GM23338 (cell line): ENCODE data around the gene TNNI3K. TPM values are rescaled to one million over a fixed set of nuclear protein-coding genes. Genes with fewer than 3 reads are reported as not detected.

Source experiments
- ATAC-seq: fragments of 200-7000 bp; cut with Tn5 transposase; 3 replicates; pipeline ENCODE4 v1.9.1; 2020
- DNase-seq: peaks from one replicate; pipeline ENCODE4 v3.0.0-alpha.2; 2015; ENCODE audit warnings: low spot score
- H2AFZ ChIP-seq: fragments of 200-600 bp; sonication (generic); 2 replicates; pipeline ENCODE4 v1.8.0; 2016; ENCODE audit warnings: antibody characterized with exemption, mild to moderate bottlenecking, moderate library complexity
- H3F3A ChIP-seq: fragments of 200-600 bp; sonication (generic); replicated peaks from 2 replicates; pipeline ENCODE4 v1.8.0; 2017; ENCODE audit warnings: antibody characterized with exemption, mixed run types, low read depth
- H3K27ac ChIP-seq: fragments of 200-600 bp; sonication (generic); 2 replicates; pipeline ENCODE4 v1.6.1; 2016; ENCODE audit warnings: low read depth
- H3K27me3 ChIP-seq: fragments of 200-600 bp; sonication (generic); 2 replicates; pipeline ENCODE4 v1.8.0; 2016; ENCODE audit warnings: mild to moderate bottlenecking, mixed run types, moderate library complexity; ENCODE audit not compliant: insufficient read depth
- H3K36me3 ChIP-seq: fragments of 200-600 bp; sonication (generic); 2 replicates; pipeline ENCODE4 v1.8.0; 2016; ENCODE audit warnings: mild to moderate bottlenecking; ENCODE audit not compliant: insufficient read depth
- H3K4me1 ChIP-seq: fragments of 200-600 bp; sonication (generic); 2 replicates; pipeline ENCODE4 v1.8.0; 2016; ENCODE audit warnings: mild to moderate bottlenecking, moderate library complexity; ENCODE audit not compliant: insufficient read depth
- H3K4me2 ChIP-seq: fragments of 200-600 bp; sonication (generic); 2 replicates; pipeline ENCODE4 v1.7.1; 2017; ENCODE audit warnings: mixed run types
- H3K4me3 ChIP-seq: fragments of 200-600 bp; sonication (generic); 2 replicates; pipeline ENCODE4 v1.6.1; 2016; ENCODE audit warnings: mixed run types
- H3K79me2 ChIP-seq: fragments of 200-600 bp; sonication (generic); replicated peaks from 2 replicates; pipeline ENCODE4 v1.8.0; 2017; ENCODE audit warnings: mild to moderate bottlenecking; ENCODE audit not compliant: insufficient read depth
- H3K9me2 ChIP-seq: fragments of 200-600 bp; sonication (generic); 2 replicates; pipeline ENCODE4 v1.8.0; 2017; ENCODE audit not compliant: insufficient read depth
- H4K20me1 ChIP-seq: fragments of 200-600 bp; sonication (generic); replicated peaks from 2 replicates; pipeline ENCODE4 v1.8.0; 2017; ENCODE audit warnings: mild to moderate bottlenecking; ENCODE audit not compliant: insufficient read depth
- H3K27ac Mint-ChIP-seq: 2 replicates; pipeline ENCODE4 v1.8.0; 2020; ENCODE audit warnings: inconsistent platforms, mild to moderate bottlenecking, moderate library complexity, mixed read lengths
- H3K27me3 Mint-ChIP-seq: 3 replicates; pipeline ENCODE4 v1.8.0; 2022; ENCODE audit warnings: low read depth, mild to moderate bottlenecking, moderate library complexity, mixed read lengths, inconsistent platforms; ENCODE audit not compliant: insufficient read depth, poor library complexity
- H3K36me3 Mint-ChIP-seq: 3 replicates; pipeline ENCODE4 v1.8.0; 2021; ENCODE audit warnings: low read depth, mild to moderate bottlenecking, inconsistent platforms, moderate library complexity, mixed read lengths
- H3K4me1 Mint-ChIP-seq: 3 replicates; pipeline ENCODE4 v1.8.0; 2020; ENCODE audit warnings: mild to moderate bottlenecking, inconsistent platforms, mixed read lengths
- H3K4me3 Mint-ChIP-seq: 3 replicates; pipeline ENCODE4 v1.8.0; 2021; ENCODE audit warnings: moderate library complexity, mild to moderate bottlenecking, inconsistent platforms, mixed read lengths
- H3K9me3 Mint-ChIP-seq: 3 replicates; pipeline ENCODE4 v1.8.0; 2020; ENCODE audit warnings: moderate library complexity, mild to moderate bottlenecking, inconsistent platforms, mixed read lengths
- CREB1 ChIP-seq: fragments of 250-450 bp; sonication (Bioruptor Pico); IDR thresholded peaks from 2 replicates; pipeline ENCODE4 v1.5.0; 2020; ENCODE audit warnings: low read depth, mild to moderate bottlenecking, moderate library complexity
- EZH2 ChIP-seq: fragments of 200-600 bp; sonication (generic); IDR thresholded peaks from one replicate; pipeline ENCODE4 v1.8.0; 2017; ENCODE audit warnings: antibody characterized with exemption, mild to moderate bottlenecking, low read depth; ENCODE audit not compliant: unreplicated experiment
- EZH2phosphoT487 ChIP-seq: fragments of 200-600 bp; sonication (generic); IDR thresholded peaks from one replicate; pipeline ENCODE4 v1.8.1; 2018; ENCODE audit warnings: antibody characterized with exemption; ENCODE audit not compliant: unreplicated experiment
- REST ChIP-seq: IDR thresholded peaks from one replicate; pipeline ENCODE4 v1.6.1; 2018; ENCODE audit warnings: antibody characterized with exemption; ENCODE audit not compliant: unreplicated experiment
- STAT1 ChIP-seq: IDR thresholded peaks from one replicate; pipeline ENCODE4 v1.6.1; 2016; ENCODE audit warnings: antibody characterized with exemption; ENCODE audit not compliant: unreplicated experiment
- ZNF331 ChIP-seq: fragments of 250-450 bp; sonication (Bioruptor Pico); IDR thresholded peaks from 2 replicates; pipeline ENCODE4 v1.5.0; 2020; ENCODE audit warnings: low read depth, mild to moderate bottlenecking, moderate library complexity
- ZNF462 ChIP-seq: fragments of 250-450 bp; sonication (Bioruptor Pico); IDR thresholded peaks from 2 replicates; pipeline ENCODE4 v1.5.0; 2020; ENCODE audit warnings: mild to moderate bottlenecking, moderate library complexity
- polyA plus RNA-seq: library from polyadenylated mRNA; unstranded; fragments of >200 nt; fragmentation: Nextera tagmentation; extraction: Ambion mirVana; gene quantifications from 2 replicates; pipeline ENCODE4 v1.2.1, GENCODE V29; 2016
- total RNA-seq: library from RNA; depleted of rRNA; stranded (reverse); fragments of >200 nt; shearing (Covaris generic); gene quantifications from 2 replicates; pipeline ENCODE4 v1.2.3, GENCODE V29; 2014
- TF ChIP-seq, protein P1 (sequence below), 2 experiments: fragments of 200-600 bp in 1 of 2; sonication (generic) in 1 of 2; conservative IDR thresholded peaks; 2 replicates each; pipeline versions ENCODE4 v1.5.1 to v1.6.1; 2016 to 2017; ENCODE audit warnings: antibody characterized with exemption in 2 of 2, low read depth in 2 of 2, mild to moderate bottlenecking in 2 of 2, moderate library complexity in 1 of 2
- TF ChIP-seq, protein P2 (sequence below): IDR thresholded peaks from 2 replicates; pipeline ENCODE4 v1.6.1; 2016; ENCODE audit warnings: antibody characterized with exemption

The TNNI3K gene
- total and polyA plus RNA-seq, 2 experiments from 2014 or later: not detected

DNA sequence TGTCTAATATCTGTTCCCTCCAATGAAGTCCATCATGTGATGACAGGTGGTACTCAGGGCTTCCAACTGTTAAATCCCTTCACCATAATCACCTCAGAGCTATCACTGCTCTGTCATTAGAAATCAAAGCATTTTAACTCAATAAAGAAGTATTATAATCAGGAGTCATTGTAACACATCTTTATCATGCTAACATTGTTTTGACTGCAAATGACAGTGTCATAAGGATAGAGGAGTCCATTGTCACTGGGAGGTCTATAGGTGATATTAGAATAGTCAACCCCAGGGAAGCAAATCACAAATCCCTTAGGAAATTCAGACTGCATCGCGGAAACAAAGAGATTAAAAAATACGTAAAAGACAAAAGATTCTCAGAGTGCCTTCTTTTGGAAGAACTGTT, 246.4 kb downstream of the TNNI3K start:
- Histone ChIP-seq H3K4me1 (peaks cover 13% of the 10 kb centered on the region), H3K27ac (no peak overlapping the region), H3K9me2 (no peaks in the 10 kb centered on the region), H4K20me1 (no peaks in the 10 kb centered on the region), H3K36me3 (no peaks in the 10 kb centered on the region), H3K4me2 (no peak overlapping the region), H2AFZ (no peak overlapping the region), H3K27me3 (no peaks in the 10 kb centered on the region), H3K79me2 (no peaks in the 10 kb centered on the region), H3F3A (no peaks in the 10 kb centered on the region), H3K4me3 (no peak overlapping the region)
- H3K36me3 Mint-ChIP-seq: no peaks in the 10 kb centered on the region
- peaks cover 30% of the 10 kb centered on the region for H3K4me1 Mint-ChIP-seq
- no peaks in the 10 kb centered on the region for H3K9me3 Mint-ChIP-seq
- ATAC-seq: no peak
- H3K4me3 Mint-ChIP-seq: no peak overlapping the region
- TF ChIP-seq, protein P1, sequence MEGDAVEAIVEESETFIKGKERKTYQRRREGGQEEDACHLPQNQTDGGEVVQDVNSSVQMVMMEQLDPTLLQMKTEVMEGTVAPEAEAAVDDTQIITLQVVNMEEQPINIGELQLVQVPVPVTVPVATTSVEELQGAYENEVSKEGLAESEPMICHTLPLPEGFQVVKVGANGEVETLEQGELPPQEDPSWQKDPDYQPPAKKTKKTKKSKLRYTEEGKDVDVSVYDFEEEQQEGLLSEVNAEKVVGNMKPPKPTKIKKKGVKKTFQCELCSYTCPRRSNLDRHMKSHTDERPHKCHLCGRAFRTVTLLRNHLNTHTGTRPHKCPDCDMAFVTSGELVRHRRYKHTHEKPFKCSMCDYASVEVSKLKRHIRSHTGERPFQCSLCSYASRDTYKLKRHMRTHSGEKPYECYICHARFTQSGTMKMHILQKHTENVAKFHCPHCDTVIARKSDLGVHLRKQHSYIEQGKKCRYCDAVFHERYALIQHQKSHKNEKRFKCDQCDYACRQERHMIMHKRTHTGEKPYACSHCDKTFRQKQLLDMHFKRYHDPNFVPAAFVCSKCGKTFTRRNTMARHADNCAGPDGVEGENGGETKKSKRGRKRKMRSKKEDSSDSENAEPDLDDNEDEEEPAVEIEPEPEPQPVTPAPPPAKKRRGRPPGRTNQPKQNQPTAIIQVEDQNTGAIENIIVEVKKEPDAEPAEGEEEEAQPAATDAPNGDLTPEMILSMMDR (conservative IDR thresholded peaks at IDR 0.05; ENCODE audit: low read depth in 2 of 2): no peak
- no peak for TF ChIP-seq EZH2
- TF ChIP-seq CREB1: no peak
- TF ChIP-seq, protein P2, sequence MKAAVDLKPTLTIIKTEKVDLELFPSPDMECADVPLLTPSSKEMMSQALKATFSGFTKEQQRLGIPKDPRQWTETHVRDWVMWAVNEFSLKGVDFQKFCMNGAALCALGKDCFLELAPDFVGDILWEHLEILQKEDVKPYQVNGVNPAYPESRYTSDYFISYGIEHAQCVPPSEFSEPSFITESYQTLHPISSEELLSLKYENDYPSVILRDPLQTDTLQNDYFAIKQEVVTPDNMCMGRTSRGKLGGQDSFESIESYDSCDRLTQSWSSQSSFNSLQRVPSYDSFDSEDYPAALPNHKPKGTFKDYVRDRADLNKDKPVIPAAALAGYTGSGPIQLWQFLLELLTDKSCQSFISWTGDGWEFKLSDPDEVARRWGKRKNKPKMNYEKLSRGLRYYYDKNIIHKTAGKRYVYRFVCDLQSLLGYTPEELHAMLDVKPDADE: no peak
- TF ChIP-seq REST: no peak
- no peak for TF ChIP-seq EZH2phosphoT487
- peaks cover 6% of the 10 kb centered on the region for H3K27me3 Mint-ChIP-seq
- no peak for DNase-seq
- H3K27ac Mint-ChIP-seq: no peak overlapping the region

DNA sequence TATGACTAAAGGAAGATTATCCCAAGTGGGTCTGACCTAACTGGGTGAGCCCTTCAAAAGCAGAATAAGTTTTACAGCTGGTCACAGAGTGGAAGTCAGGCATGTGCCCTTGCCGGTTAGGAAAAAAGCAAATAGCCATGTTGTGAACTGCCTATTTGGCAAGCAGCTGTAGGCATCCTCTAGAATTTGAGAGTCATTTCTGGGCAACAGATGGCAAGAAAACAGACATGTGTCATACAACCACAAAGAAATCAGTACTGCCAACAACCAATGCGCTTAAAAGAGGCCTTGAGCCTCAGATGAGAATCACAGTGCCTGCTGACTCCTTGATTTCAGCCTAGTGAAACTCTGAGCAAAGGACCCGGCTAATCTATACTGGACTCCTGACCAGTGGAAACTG, 250.4 kb downstream of the TNNI3K start:
- Histone ChIP-seq H3K79me2 (no peaks in the 10 kb centered on the region), H3K4me1 (peaks cover 51% of the 10 kb centered on the region), H4K20me1 (no peaks in the 10 kb centered on the region), H3K4me3 (no peak overlapping the region), H3K27me3 (no peaks in the 10 kb centered on the region), H2AFZ (no peak overlapping the region; the same call in 1 of the 2 replicates), H3K9me2 (0 out of 2 replicates have a peak, but pooled peaks cover 3% of the 10 kb centered on the region), H3K4me2 (no peak overlapping the region), H3K36me3 (no peaks in the 10 kb centered on the region), H3K27ac (no peak overlapping the region), H3F3A (no peaks in the 10 kb centered on the region)
- ATAC-seq: no peak
- Mint-ChIP-seq H3K27me3 (no peaks in the 10 kb centered on the region), H3K27ac (no peak overlapping the region), H3K4me3 (no peak overlapping the region), H3K9me3 (no peaks in the 10 kb centered on the region), H3K36me3 (no peaks in the 10 kb centered on the region), H3K4me1 (peaks cover 29% of the 10 kb centered on the region)
- no peak for DNase-seq
- TF ChIP-seq STAT1: no peak
- TF ChIP-seq ZNF462: no peak
- no peak for TF ChIP-seq CREB1
- no peak for TF ChIP-seq ZNF331
